NCI-H82 treated with DMSO at 0.1 percent for 48 hours (cell line): ENCODE measurements around the gene RALGDS.

Experiments
- DNase-seq: peaks from one replicate; lab custom pipeline; 2025; ENCODE audit not compliant: unreplicated experiment; lab: John Stamatoyannopoulos, UW

Gene RALGDS

DNA sequence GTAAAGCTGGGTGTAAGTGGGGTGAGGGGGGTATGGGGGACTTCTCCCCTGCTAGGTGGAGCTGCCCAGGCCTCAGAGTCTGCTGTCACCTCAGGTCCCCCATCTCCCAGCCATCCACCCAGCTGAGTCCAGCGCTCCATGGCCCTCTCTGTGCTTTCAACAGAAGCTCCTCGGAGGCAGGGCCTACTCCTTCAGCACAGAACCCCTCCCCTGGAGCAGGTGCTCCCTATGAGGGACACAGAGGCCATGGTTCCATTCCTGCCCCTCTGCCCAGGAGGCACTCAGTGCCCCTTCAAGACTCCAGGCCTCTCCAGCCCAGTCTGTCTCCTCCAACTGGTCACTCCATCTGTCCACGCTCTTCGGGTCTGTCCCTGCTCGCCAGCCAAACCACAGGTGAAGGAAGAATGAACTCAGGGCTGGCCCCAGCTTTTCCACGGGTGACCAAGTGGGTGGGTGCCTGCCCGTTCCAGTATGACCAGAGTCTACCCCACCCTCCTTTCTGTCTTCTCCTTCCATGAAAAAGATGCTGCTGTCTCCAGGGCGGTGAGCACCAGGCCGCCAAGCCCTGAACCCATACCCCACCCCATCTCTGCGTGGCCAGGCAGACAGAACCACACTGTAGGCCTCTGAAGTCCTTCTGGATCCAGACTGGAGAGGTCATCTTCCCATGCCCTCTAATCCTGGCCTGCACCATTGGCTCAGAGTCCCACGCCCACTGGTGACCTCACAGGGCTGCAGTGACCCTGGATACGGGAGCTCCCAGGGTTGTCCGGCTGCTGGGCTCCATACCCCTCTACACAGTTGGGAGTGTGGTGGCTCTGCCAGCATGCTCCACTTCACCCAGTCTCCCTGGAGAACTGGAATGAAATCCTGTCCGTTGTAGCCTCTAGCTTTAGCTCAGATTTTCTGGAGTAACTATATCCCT is 30.8 kb upstream of the RALGDS start:
- no peak for DNase-seq

DNA sequence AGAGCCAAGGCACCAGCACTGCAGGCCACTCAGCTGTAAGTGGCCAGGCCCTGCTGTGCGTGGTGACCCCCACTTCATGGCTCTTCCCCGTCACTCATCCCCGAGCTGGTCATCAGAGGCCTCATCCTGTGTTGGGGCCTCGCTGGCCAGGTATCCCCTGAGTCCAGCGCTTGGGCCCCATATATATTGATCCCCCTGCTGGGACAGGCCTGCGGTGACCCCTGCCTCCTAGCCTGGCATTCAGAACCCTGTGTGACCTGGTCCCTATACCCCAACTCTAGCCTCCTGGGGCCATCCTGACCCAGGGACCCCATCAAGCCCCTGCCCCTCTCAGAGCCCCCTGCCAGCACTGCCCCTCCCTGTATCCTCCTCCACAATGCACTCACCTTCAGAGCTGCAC is 30.0 kb upstream of the RALGDS start:
- no peak for DNase-seq

DNA sequence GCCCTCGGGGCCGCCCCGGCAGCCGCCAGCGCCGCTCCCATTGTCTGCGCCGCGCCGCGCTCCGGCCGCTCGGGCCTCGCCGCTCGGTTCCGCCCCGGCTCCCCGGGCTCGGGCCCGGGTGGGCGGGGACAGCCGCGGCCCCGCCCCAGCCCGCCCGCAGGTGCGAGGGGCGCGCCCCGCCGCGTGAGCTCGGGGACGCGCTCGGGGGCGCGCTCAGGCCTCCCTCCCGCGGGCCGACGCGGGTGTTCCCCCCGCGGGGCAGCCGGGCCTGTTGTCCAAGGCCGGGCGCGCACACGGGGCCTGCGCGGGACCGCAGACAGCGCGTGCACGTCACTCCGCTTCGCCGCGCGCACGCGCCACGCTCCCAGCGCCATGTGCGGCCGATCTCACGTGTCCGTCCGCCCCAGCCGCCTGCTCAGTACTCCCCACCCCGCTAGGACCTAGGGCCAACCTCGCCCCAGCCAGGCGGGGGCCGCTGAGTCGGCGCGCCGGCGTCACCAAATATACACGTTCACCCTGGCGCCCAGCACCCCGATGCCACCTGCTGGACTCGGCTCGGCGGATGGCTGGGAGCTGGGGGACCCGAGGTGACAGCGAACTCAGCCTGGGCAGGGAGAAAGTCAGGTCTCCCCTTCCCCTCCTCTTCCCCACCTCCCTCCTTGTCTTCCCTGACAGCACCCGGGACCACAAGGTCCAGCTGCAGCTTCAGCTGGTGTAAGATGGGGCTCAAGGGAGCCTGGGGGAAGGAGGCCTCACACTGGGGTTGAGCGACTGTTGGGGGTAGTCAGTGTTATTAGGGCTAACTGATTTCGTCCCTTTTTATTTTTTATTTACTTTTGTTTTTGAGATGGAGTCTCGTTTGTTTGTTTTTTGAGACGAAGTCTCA is 28.3 kb upstream of the RALGDS start:
- peak; percentile 38 for DNase-seq

DNA sequence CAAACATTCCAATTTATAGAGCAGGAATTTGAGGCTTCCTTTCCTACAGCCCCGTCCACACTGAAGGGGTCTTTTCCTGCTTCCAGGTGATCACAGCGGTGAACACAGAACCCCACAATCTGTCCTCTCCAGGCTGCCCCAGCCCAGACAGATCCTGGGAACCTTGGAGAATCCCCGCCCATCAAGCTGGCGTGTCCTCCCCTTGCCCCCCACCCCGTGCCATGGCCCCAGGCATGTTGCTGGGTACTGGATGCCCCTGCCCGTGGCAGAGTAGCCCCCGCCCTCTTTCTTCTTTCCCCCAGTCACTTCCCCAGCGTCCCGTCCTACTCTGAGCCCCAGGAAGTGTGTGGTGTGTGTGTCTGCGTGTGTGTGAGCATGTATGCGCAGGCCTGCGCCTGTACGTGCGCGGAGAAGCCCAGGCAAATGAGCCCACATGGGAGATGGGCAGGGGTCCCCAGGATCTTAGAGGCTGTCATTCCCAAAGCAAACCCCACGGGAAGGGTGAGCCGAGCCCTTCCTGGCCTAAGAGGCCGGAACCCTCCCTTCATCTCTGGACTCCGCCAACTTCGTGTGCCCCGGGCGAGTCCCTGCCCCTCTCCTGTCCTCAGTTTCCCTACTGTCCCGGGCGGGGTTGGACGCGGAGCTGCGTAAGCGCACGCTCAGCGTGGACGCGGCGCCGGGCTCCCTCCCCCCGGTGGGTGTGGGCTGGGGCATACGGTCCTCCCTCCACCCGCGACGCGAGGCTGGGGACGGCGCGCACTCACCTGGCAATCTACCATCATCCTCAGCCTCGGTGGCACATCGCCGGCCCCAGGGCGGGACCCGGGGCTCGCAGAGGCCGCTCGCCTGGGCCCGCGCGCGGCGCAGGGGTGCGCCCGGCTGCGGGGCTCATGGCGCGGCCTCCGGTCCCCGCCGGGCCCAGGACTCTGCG is 27.4 kb upstream of the RALGDS start:
- no peak for DNase-seq

DNA sequence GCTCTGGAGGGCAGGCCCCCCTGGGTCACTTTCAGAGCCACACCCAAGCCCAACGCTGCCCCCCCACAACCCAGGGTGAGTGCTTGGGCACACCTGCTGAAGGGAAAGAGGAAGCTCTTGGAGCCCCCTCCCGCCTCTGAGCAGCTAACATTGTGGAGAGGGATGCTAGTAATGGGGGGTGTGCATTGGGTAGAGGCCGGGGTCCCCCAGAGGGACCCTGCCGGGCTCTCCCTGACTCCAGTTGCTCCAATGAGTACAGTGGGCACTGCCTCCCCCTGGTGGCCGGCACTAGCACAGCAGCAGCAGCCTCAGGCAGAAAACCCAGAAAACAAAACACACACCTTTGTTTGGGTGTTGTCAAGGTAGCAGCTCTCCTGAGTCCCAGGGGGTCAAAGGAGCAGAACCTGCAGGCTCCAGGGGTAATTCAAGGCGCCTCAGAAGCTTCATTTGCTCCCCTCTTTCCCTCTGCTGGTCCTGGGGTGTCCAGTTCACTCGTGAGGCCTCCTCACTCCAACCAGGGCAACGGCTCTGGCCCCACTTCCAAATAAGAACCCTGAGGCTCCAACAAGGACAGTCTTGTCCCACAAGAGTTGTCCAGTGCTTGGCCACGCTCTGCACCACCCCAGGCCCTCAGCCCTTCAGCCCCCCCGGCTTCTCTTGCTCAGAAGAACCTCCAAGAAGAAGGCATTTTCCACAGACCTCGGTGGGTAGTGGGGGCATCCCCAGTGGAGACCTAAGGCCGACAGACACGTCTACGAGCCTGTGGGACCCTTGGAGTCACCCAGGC is 26.6 kb upstream of the RALGDS start:
- peak; percentile 30 for DNase-seq

DNA sequence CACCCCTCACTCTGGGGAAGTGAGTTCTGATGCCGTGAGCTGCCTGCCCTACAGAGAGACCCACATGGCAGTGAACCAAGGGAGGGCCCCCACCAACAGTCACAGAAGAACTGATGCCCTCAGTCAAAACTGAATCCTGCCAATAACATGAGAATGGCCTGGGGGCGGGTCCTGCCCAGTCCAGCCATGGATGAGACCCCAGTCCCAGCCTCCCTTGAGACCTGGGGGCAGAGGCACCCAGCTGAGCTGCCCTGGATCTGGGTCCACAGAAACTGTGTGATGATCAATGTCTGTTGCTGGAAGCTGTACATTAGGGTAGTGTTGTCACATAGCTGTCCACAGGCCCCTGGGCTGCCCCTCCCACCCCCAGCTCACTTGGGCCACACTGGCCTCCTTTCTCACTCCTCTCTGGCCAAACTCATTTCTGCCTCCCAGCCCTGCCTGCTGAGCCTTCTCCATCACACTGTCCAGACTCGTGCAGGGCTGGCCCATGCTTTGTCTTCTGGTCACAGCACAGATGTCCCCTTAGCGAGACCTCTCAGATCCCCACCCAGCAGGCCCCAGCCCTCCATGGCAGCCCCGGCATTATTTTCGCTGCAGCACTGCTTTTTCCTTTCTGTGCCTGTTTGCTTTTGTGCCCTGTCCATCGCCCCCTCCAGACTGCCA is 25.8 kb upstream of the RALGDS start:
- no peak for DNase-seq

DNA sequence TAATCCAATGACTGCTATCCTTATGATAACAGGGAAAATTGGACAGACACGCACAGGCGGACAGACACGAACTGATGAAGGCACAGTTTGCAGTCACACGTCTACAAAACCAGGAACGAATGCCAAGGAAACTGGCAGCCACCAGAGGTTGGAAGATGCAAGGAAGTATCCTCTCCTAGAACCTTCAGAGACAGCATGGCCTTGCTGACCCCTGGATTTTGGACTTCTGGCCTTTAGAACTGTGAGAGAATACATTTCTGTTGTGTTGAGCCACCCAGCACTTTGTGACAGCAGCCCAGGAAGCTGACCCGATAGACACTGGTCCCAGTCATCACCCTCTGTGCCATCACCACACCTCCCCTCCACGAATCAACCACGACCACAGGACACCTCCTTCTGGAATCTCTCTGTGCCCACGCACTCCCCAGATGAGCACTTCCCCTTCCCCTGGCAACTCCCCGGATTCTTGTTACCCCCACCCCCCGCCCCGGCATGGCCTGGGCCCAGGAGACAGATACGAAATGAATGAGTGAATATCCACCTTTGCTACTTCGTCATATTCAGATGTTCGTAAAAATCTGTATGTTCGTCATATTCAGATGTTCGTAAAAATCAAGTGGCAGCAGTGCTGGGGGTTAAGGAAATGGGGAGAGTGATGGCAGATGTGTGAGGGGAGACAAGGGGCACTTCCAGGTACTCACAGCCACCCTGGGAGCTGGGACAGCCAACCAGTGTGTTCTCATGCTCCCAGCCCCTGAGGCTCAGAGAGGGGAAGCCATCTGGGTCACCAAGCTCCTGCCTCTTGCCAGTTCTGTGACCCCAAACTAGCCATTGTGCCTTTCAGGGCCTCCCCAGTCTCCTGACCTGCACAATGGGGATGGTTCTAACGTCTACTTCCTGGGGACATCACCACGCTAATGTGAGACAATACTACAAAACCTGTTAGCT is 24.1 kb upstream of the RALGDS start:
- no peak for DNase-seq

DNA sequence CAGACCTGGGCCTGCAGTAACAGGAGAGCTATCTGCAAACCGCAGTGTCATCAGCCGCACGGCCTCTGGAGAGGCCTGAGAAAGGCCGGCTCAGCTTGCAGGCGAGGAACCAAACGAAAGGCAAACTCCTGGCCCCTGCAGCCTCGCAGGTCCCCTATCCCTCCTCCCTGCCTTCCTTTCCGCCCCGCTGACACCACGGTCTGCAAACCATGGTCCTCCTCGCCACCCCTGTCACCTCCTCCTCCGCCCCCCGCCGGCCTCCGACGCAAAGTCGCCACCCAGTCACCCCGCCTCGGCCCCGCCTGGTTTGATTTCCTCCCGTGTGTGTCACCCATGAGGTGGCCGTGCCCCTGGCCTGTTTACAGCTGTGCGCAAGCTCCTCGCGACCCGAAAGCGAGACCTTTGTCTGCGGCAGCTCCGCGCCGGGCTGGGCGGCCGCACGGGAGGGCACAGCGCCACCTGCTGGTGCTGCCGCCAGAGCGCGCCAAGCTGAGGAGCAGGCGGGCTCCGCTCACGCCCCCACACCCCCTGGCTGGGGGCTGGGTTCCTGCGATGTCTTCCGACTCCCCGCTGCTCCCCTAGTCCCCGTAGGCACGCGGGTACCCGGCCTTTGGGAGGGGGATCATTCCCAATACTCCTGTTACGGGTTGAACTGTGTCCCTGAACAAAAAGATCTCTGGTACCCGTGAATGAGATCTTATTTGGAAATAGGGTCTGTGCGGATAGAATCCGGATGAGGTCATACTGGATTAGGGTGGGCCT is 23.3 kb upstream of the RALGDS start:
- DNase-seq = peak; percentile 10

DNA sequence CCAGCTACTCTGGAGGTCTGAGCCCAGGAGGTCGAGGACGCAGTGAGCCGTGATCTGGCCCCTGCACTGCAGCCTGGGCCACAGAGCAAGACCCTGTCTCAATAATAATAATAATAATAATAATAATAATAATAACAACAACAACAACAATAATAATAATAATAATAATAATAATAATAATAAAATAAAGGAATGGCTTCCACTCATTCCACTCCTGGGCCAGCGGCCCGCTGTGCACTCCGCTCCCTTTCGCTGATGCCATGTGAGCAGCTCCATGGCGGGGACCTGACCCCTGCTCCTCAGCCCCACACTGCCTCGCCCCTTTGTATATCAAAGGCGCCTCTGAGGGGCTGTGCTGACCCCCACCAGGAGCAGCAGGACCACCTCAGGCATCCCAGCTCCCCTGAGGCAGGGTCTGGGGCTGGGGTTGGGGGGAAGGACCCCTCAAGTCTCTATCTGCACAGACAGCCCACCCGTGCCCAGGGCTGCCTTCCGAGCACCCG is 22.6 kb upstream of the RALGDS start:
- no peak for DNase-seq

DNA sequence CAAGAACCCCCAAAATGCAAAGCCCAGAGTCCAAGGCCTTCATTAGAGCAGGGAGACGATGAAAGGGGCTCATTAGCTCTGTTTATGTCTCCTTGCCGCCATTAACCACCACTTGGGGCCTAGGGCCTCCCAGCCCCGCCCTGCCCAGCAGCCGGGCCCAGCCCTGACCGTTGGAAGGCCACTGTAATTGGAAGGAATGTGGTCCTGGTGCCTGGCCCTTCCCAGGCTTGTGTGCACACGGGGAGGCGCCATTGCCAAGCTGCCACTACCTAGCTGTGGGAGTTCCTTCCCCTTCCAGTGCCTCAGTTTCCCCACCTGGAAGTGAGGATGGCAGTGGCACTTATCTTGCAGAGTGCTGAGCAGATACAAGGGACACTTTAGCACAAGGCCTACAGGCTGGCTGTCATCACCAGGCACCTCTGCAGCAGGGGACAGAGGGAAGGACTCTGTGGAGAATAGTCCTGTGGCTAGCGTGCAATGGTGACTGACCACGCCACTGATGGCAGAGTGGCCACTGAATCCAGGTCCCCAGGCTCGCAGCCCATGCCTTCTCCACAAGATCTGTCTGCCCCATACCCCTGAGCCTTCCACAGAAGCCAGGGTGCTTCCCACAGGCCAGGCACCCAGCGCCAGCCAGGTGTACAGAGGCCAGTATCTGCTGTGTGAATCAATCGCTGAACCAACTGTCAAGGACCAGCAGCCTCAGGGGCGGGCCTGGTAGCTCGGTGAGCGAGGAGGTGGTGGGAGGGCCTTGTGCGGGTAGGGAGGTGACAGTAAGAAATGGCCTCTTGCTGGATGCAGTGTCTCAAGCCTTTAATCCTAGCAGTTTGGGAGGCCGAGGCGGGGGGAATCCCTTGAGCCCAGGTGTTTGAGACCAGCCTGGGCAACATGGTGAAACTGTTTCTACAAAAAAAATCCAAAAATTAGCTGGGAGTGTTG is 21.9 kb upstream of the RALGDS start:
- no peak for DNase-seq

DNA sequence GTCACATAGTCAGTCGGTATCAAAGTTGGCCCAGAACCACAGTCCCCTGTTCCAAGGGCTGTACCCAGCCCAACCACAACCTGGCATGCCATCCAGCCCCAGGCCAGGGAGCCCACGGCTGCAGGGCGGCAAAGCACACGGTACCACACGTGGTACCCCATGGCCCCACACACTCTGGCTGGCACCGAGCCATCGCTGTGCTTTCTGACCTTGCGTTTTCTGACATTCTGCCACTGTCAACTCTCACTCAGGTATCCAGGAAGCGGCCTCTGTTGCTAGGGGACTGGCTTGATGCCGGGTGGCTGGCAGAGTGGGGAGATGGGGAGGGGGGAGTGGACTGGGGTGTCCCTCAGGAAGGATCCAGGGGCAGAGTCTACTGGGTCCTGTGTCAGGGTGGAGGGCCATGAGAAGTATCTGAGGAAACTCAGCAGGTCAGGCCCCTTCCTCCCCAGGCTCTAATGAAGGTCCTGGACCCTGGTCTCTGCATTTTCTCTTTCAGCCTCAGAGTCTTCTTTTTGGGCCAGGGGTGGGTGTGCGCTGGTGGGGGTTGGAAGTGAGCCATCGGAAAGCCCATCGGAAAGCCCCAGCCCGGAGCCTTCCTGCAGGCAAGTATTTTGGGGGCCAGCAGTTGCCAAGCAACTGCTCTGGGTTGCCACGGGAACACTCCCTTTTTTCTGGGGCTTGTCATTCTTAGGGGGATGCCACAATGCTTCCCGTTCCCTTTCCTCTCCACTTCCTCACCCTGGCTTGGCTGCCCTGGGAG is 21.0 kb upstream of the RALGDS start:
- no peak for DNase-seq

DNA sequence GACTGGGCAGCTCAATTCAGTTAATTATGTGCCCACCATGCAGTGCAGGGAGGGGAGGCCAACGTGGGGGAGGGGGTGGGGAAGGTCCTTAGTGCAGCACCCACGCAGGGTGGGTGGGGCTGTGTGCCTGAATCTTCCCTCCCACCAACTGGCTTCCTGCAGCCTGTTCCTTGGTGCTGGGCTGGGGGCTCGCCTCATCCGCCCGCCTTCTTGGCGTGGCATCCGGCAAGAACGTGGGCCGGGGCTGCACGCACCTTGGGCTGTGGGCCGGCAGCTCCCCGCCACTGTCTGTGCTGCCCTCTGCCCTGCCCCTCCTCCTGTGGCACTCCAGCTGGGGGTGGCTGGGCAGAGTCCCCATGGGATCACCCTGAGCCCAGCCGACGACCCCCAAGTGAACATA is 19.6 kb upstream of the RALGDS start:
- DNase-seq = no peak

DNA sequence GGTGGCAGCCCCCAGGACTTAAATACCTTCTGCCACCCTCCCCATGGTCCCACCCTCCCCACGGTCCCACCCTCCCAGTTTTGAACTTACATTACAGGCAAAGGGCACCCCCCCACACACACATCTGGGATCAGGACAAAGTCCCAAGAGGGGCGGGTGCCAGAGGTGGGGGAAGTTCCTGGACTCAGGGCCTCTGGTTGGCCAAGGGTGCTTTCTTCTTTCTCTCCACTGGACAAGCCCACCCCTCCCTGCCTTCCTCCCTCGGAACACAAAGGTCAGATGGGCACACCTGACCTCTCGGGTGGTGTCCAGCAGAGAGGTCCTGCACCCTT is 19.1 kb upstream of the RALGDS start:
- DNase-seq = no peak

DNA sequence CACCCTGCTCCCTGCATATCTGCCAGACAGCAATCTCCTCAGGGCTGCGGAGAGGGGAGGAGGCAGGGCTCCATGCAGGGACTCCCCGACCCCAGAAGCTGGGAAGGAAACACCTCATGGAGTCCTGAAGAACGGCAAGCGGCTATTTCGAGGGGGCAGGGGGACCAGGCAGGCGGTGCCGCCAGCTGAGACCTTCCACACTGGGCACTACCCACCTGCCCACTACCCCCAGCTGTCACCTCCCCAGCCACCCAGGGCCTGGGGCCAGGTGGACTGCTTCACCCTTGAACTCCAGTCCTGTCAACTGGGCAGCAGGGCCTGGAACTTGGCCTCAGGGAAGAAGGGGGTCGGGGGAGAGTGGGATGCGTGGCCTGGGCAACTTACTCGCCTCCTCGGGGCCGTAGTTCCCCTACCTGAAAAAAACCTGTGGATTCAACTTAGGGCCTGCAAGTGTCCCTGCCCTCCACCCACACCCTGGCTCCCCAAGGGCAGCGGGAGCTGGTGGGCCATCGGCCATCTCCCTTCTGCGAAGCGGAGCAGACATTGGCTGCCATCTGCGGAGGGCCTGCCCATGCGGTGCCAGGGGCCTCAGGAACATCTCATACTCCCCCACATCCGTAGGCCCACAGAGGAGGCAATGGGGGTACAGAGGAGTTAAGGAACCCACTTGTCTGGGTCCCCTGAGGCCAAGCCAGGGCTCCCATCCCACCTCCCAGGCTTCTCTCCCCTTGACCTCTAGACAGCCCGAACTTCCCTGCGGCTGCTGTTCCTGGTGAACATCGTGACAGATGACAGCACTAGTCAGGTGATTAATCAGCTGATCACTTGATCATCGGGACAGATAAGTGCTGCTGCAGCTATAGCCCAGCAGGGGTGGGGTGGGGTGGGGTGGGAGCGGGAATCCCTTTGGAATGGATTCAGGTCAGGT is 18.5 kb upstream of the RALGDS start:
- no peak for DNase-seq
